HCT116 (cell line): ENCODE data around the gene CMIP. TPM values are rescaled to one million over a fixed set of nuclear protein-coding genes. Genes with fewer than 3 reads are reported as not detected.

Experiments
- ATAC-seq: fragments of 200-7000 bp; cut with Tn5 transposase; 2 replicates; pipeline ENCODE4 v1.9.1; 2020; ENCODE audit warnings: mild to moderate bottlenecking, moderate library complexity
- BruUV-seq: library from RNA; stranded (reverse); fragments of 400-500 nt; replicated peaks from 2 replicates; lab custom pipeline; 2021; lab: Mats Ljungman, UMichigan
- CTCF ChIA-PET: fragments of 300-600 bp; sonication (Branson Sonifier 250); formaldehyde crosslinking; loops from one replicate; lab custom pipeline; 2021; ENCODE audit warnings: antibody characterized with exemption; lab: Charles Lee
- POLR2A ChIA-PET: fragments of 300-600, 350-600 bp; sonication (Branson Sonifier 250); formaldehyde crosslinking; loops from one replicate; lab custom pipeline; 2021; ENCODE audit warnings: antibody characterized with exemption; lab: Charles Lee
- RAD21 ChIA-PET, 2 experiments: fragments of 300-600 bp; sonication (Branson Sonifier 250); formaldehyde crosslinking; loops; one replicate each; lab custom pipeline; 2023; ENCODE audit warnings: low total read pairs in 2 of 2; ENCODE audit not compliant: uncharacterized antibody in 2 of 2, unreplicated experiment in 2 of 2, low non-redundant PET in 1 of 2; lab: Charles Lee
- DNase-seq: peaks from one replicate; pipeline ENCODE4 v3.0.0-alpha.2; 2010; ENCODE audit warnings: low read depth, low spot score
- H2AFZ ChIP-seq: fragments of 200-600 bp; shearing (Covaris generic), sonication (generic); 2 replicates; pipeline ENCODE4 v1.6.1; 2017; ENCODE audit warnings: low read depth, mixed run types, mixed read lengths, antibody characterized with exemption, low read length; ENCODE audit not compliant: poor library complexity, severe bottlenecking
- H3K27ac ChIP-seq: 2 replicates; pipeline ENCODE4 v1.5.1; 2012; ENCODE audit warnings: low read depth, low read length
- H3K27me3 ChIP-seq: fragments of 200-600 bp; sonication (generic); 2 replicates; pipeline ENCODE4 v1.6.1; 2016; ENCODE audit warnings: mixed run types, low read length, mixed read lengths; ENCODE audit not compliant: insufficient read depth
- H3K36me3 ChIP-seq, 2 experiments: fragments of 200-500 bp in 1 of 2; fragments of 200-600 bp in 1 of 2; sonication (Bioruptor generic) in 1 of 2; sonication (generic) in 1 of 2; 2 replicates each; pipeline versions ENCODE4 v1.5.1 to v1.6.1; 2014 to 2016; ENCODE audit warnings: low read length in 2 of 2, inconsistent platforms in 1 of 2, mixed read lengths in 1 of 2, mixed run types in 1 of 2; ENCODE audit not compliant: insufficient read depth in 2 of 2, control insufficient read depth in 1 of 2
- H3K4me1 ChIP-seq, 2 experiments: fragments of 200-600 bp in 1 of 2; sonication (generic) in 1 of 2; 2 replicates each; pipeline versions ENCODE4 v1.5.1 to v1.6.1; 2012 to 2017; ENCODE audit warnings: low read length in 2 of 2, inconsistent platforms in 1 of 2, mild to moderate bottlenecking in 1 of 2, mixed read lengths in 1 of 2, mixed run types in 1 of 2, moderate library complexity in 1 of 2; ENCODE audit not compliant: insufficient read depth in 2 of 2, control insufficient read depth in 1 of 2
- H3K4me2 ChIP-seq: fragments of 200-600 bp; sonication (generic); 2 replicates; pipeline ENCODE4 v1.6.1; 2017; ENCODE audit warnings: mixed run types, low read length, mixed read lengths
- H3K4me3 ChIP-seq, 2 experiments: fragments of 200-600 bp in 1 of 2; sonication (generic) in 1 of 2; replicated peaks in 1 of 2; 2 replicates each; pipeline ENCODE4 v1.5.1; 2011 to 2016; ENCODE audit warnings: low read length in 2 of 2, control low read depth in 1 of 2, low read depth in 1 of 2, mild to moderate bottlenecking in 1 of 2, mixed read lengths in 1 of 2, mixed run types in 1 of 2
- H3K79me2 ChIP-seq: fragments of 200-600 bp; sonication (generic); 2 replicates; pipeline ENCODE4 v1.6.1; 2017; ENCODE audit warnings: mild to moderate bottlenecking, mixed run types, low read length, moderate library complexity, mixed read lengths; ENCODE audit not compliant: insufficient read depth
- H3K9ac ChIP-seq: fragments of 200-600 bp; sonication (generic); 2 replicates; pipeline ENCODE4 v1.6.1; 2016; ENCODE audit warnings: low read length, mixed read lengths
- H3K9me2 ChIP-seq: fragments of 200-600 bp; sonication (generic), shearing (Covaris generic); 2 replicates; pipeline ENCODE4 v1.6.1; 2017; ENCODE audit warnings: mixed run types, mild to moderate bottlenecking, moderate library complexity; ENCODE audit not compliant: insufficient read depth
- H3K9me3 ChIP-seq, 2 experiments: fragments of 200-500 bp in 1 of 2; fragments of 200-600 bp in 1 of 2; sonication (Bioruptor generic) in 1 of 2; sonication (generic) in 1 of 2; 2 replicates each; pipeline ENCODE4 v1.6.1; 2014 to 2017; ENCODE audit warnings: low read length in 2 of 2, mixed read lengths in 2 of 2, inconsistent platforms in 1 of 2, low read depth in 1 of 2, mild to moderate bottlenecking in 1 of 2, mixed run types in 1 of 2, moderate library complexity in 1 of 2; ENCODE audit not compliant: control insufficient read depth in 1 of 2, insufficient read depth in 1 of 2
- H4K20me1 ChIP-seq: fragments of 200-600 bp; sonication (generic), shearing (Covaris generic); 2 replicates; pipeline ENCODE4 v1.6.1; 2017; ENCODE audit warnings: mixed run types, mild to moderate bottlenecking, moderate library complexity; ENCODE audit not compliant: insufficient read depth
- CEBPB ChIP-seq: IDR thresholded peaks from 2 replicates; pipeline ENCODE4 v1.6.1; 2012; ENCODE audit warnings: low read depth
- EZH2 ChIP-seq: fragments of 200-600 bp; sonication (generic); IDR thresholded peaks from 2 replicates; pipeline ENCODE4 v1.6.1; 2017; ENCODE audit warnings: antibody characterized with exemption, mixed run types
- JUND ChIP-seq: IDR thresholded peaks from 2 replicates; pipeline ENCODE4 v1.6.1; 2012
- MAX ChIP-seq: IDR thresholded peaks from 2 replicates; pipeline ENCODE4 v1.6.1; 2012
- REST ChIP-seq: IDR thresholded peaks from 2 replicates; pipeline ENCODE4 v1.6.1; 2012; ENCODE audit warnings: low read depth
- SRF ChIP-seq: IDR thresholded peaks from 2 replicates; pipeline ENCODE4 v1.6.1; 2012; ENCODE audit warnings: low read depth
- TCF7L2 ChIP-seq: IDR thresholded peaks from 2 replicates; pipeline ENCODE4 v1.7.0; 2011; ENCODE audit warnings: borderline replicate concordance, inconsistent platforms; ENCODE audit not compliant: insufficient read depth, insufficient read length; ENCODE audit errors: extremely low read depth
- intact Hi-C: fragments of 100-400 bp; cut with micrococcal nuclease; formaldehyde crosslinking; loops from 2 replicates; pipeline ENCODE4 v1.10.0; 2022
- total RNA-seq: library from RNA; stranded (reverse); gene quantifications from one replicate; pipeline ENCODE4 v1.2.1, GENCODE V29; 2021; ENCODE audit not compliant: unreplicated experiment

Gene CMIP
- total RNA-seq, 1 experiment from 2014 or later = 64.6 TPM

- no peak for ATAC-seq
- H3K27ac ChIP-seq = no peak overlapping the region
- no peak for DNase-seq
- H2AFZ ChIP-seq = no peak overlapping the region
- H3K4me3 ChIP-seq = no peak overlapping the region
- H3K9me3 ChIP-seq = no peaks in the 10 kb centered on the region
- CTCF ChIA-PET = no interaction called here
- BruUV-seq = no TSS peak
- H4K20me1 ChIP-seq = no peaks in the 10 kb centered on the region
- TF ChIP-seq CEBPB = no peak
- H3K9ac ChIP-seq = no peak overlapping the region
- POLR2A ChIA-PET = no interaction called here
- H3K36me3 ChIP-seq = peaks cover 11 to 14% of the 10 kb centered on the region in 2 experiments; a peak in 3 of 4 replicates
- no peaks in the 10 kb centered on the region for H3K9me2 ChIP-seq
- RAD21 ChIA-PET = no interaction called here
- no peaks in the 10 kb centered on the region for H3K79me2 ChIP-seq
- H3K4me1 ChIP-seq = peaks cover 16 to 56% of the 10 kb centered on the region in 2 experiments
- intact Hi-C loops = no loop called here
- no peaks in the 10 kb centered on the region for H3K27me3 ChIP-seq
- H3K4me2 ChIP-seq = no peak overlapping the region
Observed at GRCh38 chr16:81702506-81702905, 257.9 kb downstream of the CMIP start.

GRCh38 chr16:81703177-81704155 is 258.9 kb downstream of the CMIP start:
- 0 out of 2 replicates have a peak overlapping the region, but pooled peaks have one; percentile 7 for H3K9ac ChIP-seq
- H2AFZ ChIP-seq = no peak overlapping the region
- TF ChIP-seq CEBPB (no peak), MAX (no peak), SRF (no peak), JUND (no peak), EZH2 (no peak), REST (no peak), TCF7L2 (peak; percentile 80)
- H3K4me1 ChIP-seq = peaks cover 26 to 65% of the 10 kb centered on the region in 2 experiments
- H3K27me3 ChIP-seq = no peaks in the 10 kb centered on the region
- peak; percentile 26 for DNase-seq
- peaks cover 10 to 23% of the 10 kb centered on the region in 2 experiments for H3K36me3 ChIP-seq
- H3K27ac ChIP-seq = peak overlapping the region; percentile 1; the same call in 1 of the 2 replicates
- POLR2A ChIA-PET = no interaction called here
- H3K4me3 ChIP-seq = no peak overlapping the region
- intact Hi-C loops = no loop called here
- H3K79me2 ChIP-seq = no peaks in the 10 kb centered on the region
- CTCF ChIA-PET = interaction anchor here (1.0 kb wide), 1 partner anchor 301 kb away, joined by 5 read pairs; no protein-coding TSS in a partner anchor
- peak overlapping the region; percentile 43 for H3K4me2 ChIP-seq
- no TSS peak for BruUV-seq
- no peaks in the 10 kb centered on the region for H4K20me1 ChIP-seq
- no peaks in the 10 kb centered on the region for H3K9me3 ChIP-seq
- H3K9me2 ChIP-seq = no peaks in the 10 kb centered on the region
- peak; percentile 71 for ATAC-seq
- RAD21 ChIA-PET = interaction anchor here in 1 of 2 experiments (0.6 kb wide), 1 partner anchor 26 kb away, joined by 4 read pairs; no protein-coding TSS in a partner anchor
